GM10266 (cell line): ENCODE results near the gene MRRF.

ENCODE experiments used
- DNase-seq: peaks from one replicate; pipeline ENCODE4 v3.0.0; 2012; ENCODE audit errors: extremely low spot score
- TF ChIP-seq, protein P1 (sequence below): IDR thresholded peaks from 2 replicates; pipeline ENCODE4 v1.5.1; 2012; ENCODE audit warnings: mild to moderate bottlenecking, low read depth; ENCODE audit not compliant: control insufficient read depth, insufficient read depth; ENCODE audit errors: missing control alignments

The MRRF gene

DNA sequence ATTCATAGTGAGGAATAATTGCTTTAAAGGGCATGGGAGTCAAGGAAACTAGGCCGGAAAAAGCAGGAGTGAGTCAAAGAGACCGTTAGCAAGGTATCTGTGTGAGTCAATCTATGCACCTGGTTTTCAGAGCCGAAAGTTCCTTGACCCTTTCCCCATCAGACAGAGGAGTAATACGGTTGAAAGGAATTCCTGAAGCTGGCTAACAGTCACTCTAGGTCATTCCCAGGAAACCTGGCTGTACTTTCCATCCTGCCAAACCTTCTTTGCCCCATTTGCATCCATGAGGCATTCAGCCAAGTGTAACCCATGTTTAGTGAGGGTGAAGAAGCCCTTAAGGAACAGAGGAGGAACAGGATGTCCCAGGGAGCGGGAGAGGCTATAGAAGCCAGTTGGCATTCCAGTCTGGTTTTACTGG is 16.2 kb upstream of the MRRF start:
- DNase-seq: no peak
- TF ChIP-seq, protein P1, sequence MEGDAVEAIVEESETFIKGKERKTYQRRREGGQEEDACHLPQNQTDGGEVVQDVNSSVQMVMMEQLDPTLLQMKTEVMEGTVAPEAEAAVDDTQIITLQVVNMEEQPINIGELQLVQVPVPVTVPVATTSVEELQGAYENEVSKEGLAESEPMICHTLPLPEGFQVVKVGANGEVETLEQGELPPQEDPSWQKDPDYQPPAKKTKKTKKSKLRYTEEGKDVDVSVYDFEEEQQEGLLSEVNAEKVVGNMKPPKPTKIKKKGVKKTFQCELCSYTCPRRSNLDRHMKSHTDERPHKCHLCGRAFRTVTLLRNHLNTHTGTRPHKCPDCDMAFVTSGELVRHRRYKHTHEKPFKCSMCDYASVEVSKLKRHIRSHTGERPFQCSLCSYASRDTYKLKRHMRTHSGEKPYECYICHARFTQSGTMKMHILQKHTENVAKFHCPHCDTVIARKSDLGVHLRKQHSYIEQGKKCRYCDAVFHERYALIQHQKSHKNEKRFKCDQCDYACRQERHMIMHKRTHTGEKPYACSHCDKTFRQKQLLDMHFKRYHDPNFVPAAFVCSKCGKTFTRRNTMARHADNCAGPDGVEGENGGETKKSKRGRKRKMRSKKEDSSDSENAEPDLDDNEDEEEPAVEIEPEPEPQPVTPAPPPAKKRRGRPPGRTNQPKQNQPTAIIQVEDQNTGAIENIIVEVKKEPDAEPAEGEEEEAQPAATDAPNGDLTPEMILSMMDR: no peak

DNA sequence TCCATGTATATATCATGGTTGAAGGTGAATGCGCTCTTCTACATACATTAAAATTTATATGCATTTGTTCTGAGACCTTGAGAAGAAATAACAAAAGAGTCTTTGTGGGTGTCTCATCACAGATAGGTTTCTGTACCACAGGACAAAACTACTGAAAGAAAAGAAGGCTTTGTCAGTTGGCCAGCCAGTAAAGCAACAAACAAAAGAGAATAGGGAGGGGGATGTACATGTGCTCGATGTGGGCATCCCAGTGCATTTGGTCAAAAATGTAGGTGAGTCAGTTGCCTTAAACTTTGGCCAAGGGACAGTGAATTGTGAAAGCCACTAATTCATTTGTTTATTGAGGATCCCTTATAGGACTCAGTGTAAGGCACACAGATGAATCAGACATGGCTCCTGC is 13.3 kb upstream of the MRRF start:
- no peak for DNase-seq
- TF ChIP-seq, protein P1: no peak

DNA sequence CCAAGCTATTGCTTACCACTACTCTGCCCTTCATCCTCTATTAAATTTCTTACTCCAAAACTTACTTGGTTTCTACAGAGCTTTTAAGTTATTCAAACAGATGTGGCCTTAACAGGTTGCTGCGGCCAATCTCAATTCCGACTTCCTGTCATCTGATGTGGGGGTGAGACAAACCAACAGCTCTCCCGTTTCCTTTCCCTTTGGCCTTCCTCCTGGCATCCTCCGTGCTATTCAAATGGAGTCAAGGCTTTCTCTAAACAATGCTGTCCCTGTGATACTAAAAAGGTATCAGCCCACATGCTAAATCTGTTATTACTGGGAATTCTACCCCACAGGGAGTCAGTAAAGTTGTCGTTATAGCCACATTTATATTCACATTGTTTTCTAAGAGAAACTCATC is 11.9 kb upstream of the MRRF start:
- DNase-seq: no peak
- TF ChIP-seq, protein P1: no peak

DNA sequence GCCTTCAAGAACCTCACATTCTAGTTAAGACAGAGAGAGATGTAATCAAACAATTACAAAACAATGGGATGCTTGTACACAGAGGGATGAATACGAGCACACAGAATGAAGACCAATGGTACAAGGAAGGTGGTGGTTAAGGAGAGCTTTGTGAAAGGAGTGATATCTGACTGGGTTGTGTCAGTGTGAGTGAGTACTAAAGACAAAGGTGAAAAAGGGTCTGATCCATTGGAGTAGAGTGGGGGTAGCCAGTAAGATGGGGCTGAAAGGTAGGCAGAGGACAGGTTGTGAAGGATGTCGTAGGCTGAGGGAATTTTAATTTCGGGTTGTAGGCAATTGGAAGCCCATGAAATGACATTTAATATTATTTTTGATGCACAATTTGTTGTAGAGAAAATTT is 9.9 kb upstream of the MRRF start:
- no peak for DNase-seq
- TF ChIP-seq, protein P1: no peak

DNA sequence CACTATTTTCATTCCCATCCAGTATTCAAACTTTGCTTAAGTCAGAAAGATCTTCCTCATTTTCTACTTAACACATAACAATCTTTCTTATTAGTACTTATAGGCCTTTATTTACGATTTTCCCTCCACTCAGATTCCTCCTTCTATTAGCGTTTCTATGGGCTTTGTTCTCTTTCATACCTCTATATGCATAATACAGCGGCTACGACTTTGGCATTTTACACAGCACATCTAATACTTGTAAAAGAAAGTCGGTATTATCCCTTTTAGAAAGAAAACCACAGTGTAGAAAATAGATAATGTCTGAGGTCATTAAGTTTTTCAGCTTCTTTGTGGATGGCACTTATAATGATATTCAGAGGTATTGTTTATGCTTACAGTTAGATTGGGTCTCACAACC is 8.5 kb upstream of the MRRF start:
- TF ChIP-seq, protein P1: no peak
- no peak for DNase-seq

DNA sequence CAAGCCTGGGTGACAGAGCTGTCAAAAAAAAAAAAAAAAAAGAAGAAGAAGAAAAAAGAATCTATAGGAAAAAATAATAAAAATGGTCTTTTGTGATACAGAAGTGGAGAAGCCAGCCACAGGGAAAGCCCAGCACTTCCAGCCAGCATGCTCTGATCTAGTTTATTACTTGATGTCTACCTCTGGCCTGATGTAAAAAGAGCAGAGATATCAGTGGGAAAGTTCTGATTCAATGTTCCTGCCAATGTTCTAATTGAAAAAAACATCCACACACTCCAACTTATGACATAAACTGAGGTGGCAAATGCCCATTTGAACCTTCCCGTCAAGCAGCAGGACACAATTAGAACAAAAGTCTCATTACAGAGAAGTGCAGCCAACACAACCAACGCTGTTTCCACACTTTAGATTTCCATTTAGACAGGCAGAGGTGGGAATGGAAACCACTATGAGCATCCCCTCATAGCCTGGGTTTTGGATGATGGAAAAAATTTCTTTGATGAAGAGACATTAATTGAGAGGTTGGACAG is 5.7 kb upstream of the MRRF start:
- DNase-seq: no peak
- TF ChIP-seq, protein P1: no peak

DNA sequence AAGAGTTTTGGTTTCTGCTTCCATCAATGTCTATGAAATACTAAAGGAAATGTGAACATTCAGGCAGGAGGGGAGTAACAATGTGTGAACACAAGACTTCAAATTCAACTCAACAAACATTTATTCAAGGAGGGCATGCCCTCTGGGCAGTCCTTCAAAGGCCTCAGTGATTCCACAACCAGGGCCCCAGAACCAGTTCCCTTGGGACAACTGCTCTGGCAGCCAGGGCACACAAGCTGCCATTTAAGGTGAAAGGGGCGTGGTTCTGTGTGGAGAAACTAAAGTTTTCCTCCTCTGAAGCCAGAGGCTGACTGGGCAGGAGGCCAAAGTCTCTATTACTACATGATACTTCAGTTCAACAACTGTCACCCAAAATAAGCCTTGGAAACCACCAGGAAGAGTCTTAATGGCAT is 3.2 kb upstream of the MRRF start:
- DNase-seq: no peak
- TF ChIP-seq, protein P1: no peak

DNA sequence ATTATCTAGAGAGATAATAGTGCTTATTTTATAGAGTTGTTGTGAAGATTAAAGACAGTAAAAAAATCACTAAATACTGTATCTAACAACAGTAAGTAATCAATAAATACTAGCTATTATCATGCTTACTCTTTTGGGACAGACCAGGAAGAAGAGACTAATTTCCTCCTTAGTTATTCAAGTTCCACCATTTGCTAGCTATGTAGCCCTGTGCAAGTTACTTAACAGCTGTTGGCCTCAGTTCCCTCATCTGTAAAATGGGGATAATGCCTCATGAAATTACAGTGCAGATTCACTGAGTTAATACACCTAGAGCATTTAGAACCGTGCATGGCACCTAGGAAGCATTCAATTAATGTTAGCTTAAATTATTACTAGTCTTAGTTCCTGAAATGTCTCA is 2.6 kb upstream of the MRRF start:
- DNase-seq: no peak
- TF ChIP-seq, protein P1: no peak
